ENCODE measurements around the gene C8A.
A peak's percentile ranks its signal among the peaks of the same experiment; 100 is the strongest.

Gene C8A

GRCh38 chr1:56854521-56855099 is at the start of gene C8A:
C8A (plus strand) TSS chr1:56854797; CDS start chr1:56854902, 105 bp downstream.
- DNase-seq (ENCODE audit: low read depth, low spot score), result no peak

- DNase-seq (ENCODE audit: low read depth, low spot score), result no peak
Observed at GRCh38 chr1:56806804-56807203, 47.8 kb upstream of the C8A start.

- peak; percentile 85 for DNase-seq (ENCODE audit: low read depth, low spot score)
Observed at GRCh38 chr1:56808410-56808809, 46.2 kb upstream of the C8A start.

- DNase-seq (ENCODE audit: low read depth, low spot score), result peak; percentile 60
Observed at GRCh38 chr1:56811331-56811730, 43.3 kb upstream of the C8A start.

GRCh38 chr1:56814205-56814604 is 40.4 kb upstream of the C8A start:
- no peak for DNase-seq (ENCODE audit: low read depth, low spot score)

GRCh38 chr1:56816264-56816663 is 38.3 kb upstream of the C8A start:
- DNase-seq (ENCODE audit: low read depth, low spot score), result no peak

- DNase-seq (ENCODE audit: low read depth, low spot score), result no peak
Observed at GRCh38 chr1:56816909-56817308, 37.7 kb upstream of the C8A start.

GRCh38 chr1:56817716-56818463 is 36.7 kb upstream of the C8A start:
- DNase-seq (ENCODE audit: low read depth, low spot score), result no peak

GRCh38 chr1:56819387-56819899 is 35.2 kb upstream of the C8A start, which contains the start of gene FYB2:
FYB2 (minus strand) TSS chr1:56819404; CDS start chr1:56819290, 114 bp downstream.
- DNase-seq (ENCODE audit: low read depth, low spot score), result no peak

GRCh38 chr1:56820755-56821461 is 33.7 kb upstream of the C8A start:
- peak; percentile 89 for DNase-seq (ENCODE audit: low read depth, low spot score)

- peak; percentile 35 for DNase-seq (ENCODE audit: low read depth, low spot score)
Observed at GRCh38 chr1:56821462-56821797, 33.2 kb upstream of the C8A start.

GRCh38 chr1:56824271-56824670 is 30.3 kb upstream of the C8A start:
- DNase-seq (ENCODE audit: low read depth, low spot score), result no peak

GRCh38 chr1:56824938-56825337 is 29.7 kb upstream of the C8A start:
- no peak for DNase-seq (ENCODE audit: low read depth, low spot score)

- DNase-seq (ENCODE audit: low read depth, low spot score), result no peak
Observed at GRCh38 chr1:56825436-56825835, 29.2 kb upstream of the C8A start.

- no peak for DNase-seq (ENCODE audit: low read depth, low spot score)
Observed at GRCh38 chr1:56827711-56828110, 26.9 kb upstream of the C8A start.

- DNase-seq (ENCODE audit: low read depth, low spot score), result no peak
Observed at GRCh38 chr1:56830052-56830451, 24.5 kb upstream of the C8A start.

- peak; percentile 92 for DNase-seq (ENCODE audit: low read depth, low spot score)
Observed at GRCh38 chr1:56831871-56832693, 22.5 kb upstream of the C8A start.

- DNase-seq (ENCODE audit: low read depth, low spot score), result peak; percentile 19
Observed at GRCh38 chr1:56833088-56833487, 21.5 kb upstream of the C8A start.

GRCh38 chr1:56834137-56834900 is 20.3 kb upstream of the C8A start:
- no peak for DNase-seq (ENCODE audit: low read depth, low spot score)

- no peak for DNase-seq (ENCODE audit: low read depth, low spot score)
Observed at GRCh38 chr1:56835657-56836056, 18.9 kb upstream of the C8A start.

- DNase-seq (ENCODE audit: low read depth, low spot score), result no peak
Observed at GRCh38 chr1:56836359-56836758, 18.2 kb upstream of the C8A start.

Measured in astrocyte of the hippocampus (primary cell).